Measurements from ENCODE around the gene GRK5.

GRK5 gene

DNA sequence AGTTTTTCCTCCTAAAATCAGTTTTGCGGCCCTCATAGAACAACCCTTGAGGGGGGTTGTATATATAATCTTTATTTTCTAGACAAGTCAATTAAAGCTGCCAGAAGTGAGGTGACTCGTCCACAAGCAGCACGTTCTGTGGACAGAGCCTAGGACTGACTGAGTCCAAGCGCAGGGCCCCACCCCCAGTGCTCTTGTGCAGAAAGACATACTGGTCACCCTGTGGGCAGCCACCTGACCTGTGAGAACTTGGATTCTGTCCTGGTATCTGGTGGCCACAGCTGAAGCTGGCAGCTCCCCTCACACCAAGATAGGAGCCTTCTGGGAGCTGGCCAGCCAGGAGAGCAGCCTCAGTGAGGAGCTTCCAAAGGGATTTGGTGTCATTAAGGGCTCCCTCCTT lies 89.3 kb downstream of the GRK5 start:
- H3K4me3 ChIP-seq (ENCODE audit: low read depth, low read length), result no peak overlapping the region
- DNase-seq (ENCODE audit: low read depth), result no peak
- TF ChIP-seq, protein P1, sequence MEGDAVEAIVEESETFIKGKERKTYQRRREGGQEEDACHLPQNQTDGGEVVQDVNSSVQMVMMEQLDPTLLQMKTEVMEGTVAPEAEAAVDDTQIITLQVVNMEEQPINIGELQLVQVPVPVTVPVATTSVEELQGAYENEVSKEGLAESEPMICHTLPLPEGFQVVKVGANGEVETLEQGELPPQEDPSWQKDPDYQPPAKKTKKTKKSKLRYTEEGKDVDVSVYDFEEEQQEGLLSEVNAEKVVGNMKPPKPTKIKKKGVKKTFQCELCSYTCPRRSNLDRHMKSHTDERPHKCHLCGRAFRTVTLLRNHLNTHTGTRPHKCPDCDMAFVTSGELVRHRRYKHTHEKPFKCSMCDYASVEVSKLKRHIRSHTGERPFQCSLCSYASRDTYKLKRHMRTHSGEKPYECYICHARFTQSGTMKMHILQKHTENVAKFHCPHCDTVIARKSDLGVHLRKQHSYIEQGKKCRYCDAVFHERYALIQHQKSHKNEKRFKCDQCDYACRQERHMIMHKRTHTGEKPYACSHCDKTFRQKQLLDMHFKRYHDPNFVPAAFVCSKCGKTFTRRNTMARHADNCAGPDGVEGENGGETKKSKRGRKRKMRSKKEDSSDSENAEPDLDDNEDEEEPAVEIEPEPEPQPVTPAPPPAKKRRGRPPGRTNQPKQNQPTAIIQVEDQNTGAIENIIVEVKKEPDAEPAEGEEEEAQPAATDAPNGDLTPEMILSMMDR (conservative IDR thresholded peaks at IDR 0.05; ENCODE audit: low read depth, low read length), result no peak

DNA sequence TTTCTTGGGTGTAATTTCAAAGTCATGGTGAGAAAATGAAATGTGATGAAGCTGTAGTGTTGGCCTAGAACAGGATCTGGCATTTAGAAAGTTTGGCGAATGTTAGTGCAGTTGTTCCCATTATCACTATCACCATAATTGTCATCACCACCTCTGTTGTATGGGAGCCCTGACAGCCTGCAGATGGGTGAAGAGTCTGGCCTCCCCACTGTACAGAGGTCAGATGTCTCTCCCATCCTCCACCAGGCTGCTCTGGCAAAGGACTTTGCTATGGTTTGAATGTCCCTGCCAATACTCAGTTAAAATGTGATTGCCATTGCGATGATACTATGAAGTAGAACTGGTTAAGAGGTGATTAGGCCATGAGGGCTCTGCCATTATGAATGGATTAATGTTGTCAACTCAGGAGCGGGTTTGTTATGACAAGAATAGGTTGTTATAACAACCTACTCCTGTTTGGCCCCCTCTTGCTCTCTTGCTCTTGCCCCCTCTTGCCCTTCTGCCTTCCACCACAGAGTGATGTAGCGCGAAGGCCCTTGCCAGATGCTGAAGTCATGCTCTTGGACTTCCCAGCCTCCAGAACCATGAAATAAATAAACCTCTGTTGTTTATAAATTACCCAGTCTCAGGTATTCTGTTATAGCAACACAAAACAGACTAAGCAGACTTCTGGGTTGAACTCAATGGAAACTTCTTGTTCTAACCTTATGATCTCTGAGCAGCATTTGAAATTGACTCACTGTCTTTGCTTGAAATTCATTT lies 90.0 kb downstream of the GRK5 start:
- peak; percentile 61 for DNase-seq (ENCODE audit: low read depth)
- H3K4me3 ChIP-seq (ENCODE audit: low read depth, low read length), result no peak overlapping the region
- TF ChIP-seq, protein P1 (conservative IDR thresholded peaks at IDR 0.05; ENCODE audit: low read depth, low read length), result no peak

DNA sequence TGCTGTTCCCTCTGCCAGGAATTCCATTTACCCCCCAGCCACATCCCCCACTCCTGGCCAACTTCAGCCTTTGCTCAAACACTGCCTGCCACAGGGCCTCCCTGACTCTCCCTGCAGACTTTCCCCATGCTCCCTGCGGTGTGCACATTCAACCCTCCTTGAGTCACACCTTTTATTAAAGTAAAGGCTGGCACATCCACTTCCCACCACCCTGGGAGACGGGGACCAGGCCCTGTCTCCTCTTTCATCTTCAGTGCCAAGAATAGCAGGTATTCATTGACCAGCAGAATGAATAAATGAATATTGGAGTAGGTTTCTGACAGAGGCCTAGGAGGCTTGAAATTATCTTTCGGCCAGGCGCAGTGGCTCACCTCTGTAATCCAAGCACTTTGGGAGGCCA lies 91.4 kb downstream of the GRK5 start:
- no peak overlapping the region for H3K4me3 ChIP-seq (ENCODE audit: low read depth, low read length)
- TF ChIP-seq, protein P1 (conservative IDR thresholded peaks at IDR 0.05; ENCODE audit: low read depth, low read length), result no peak
- no peak for DNase-seq (ENCODE audit: low read depth)

DNA sequence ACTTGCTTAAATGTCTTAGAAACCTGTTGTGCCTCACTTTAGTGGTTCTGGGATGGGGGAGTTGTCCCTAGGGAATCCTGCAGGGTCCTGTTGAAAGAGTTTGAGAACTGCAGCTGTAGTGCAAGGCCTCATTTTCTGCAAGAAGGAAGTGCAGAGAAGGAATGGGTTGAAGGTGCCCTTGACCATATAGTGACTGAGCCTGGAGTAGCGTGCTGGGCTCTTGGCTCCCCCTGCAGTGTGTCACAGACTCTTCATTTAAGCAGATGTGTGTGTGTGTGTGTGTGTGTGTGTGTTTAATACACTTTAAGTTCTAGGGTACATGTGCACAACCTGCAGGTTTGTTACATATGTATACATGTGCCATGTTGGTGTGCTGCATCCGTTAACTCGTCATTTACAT lies 92.2 kb downstream of the GRK5 start:
- TF ChIP-seq, protein P1 (conservative IDR thresholded peaks at IDR 0.05; ENCODE audit: low read depth, low read length), result peak; percentile 10
- peak; percentile 40 for DNase-seq (ENCODE audit: low read depth)
- H3K4me3 ChIP-seq (ENCODE audit: low read depth, low read length), result no peak overlapping the region

DNA sequence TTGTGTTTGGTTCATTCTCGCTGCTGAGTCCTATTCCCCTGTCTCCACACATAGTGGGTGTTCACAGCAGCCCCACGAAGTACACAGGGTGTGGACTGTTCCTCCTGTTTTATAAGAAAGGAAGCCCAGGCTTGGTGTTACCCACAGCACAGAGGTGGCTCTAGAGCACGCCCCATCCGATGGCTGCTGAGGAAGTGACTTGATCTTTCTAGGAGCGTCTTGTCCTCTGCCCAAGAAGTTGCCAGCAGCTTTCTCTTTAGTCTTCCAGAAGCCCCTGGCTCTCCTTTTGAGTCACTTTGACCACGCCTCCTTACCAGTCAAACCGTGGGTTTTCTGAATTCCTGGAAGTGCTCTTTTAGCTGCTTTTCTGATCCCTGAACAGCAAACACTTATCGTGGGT lies 94.0 kb downstream of the GRK5 start:
- H3K4me3 ChIP-seq (ENCODE audit: low read depth, low read length), result no peak overlapping the region
- no peak for DNase-seq (ENCODE audit: low read depth)
- TF ChIP-seq, protein P1 (conservative IDR thresholded peaks at IDR 0.05; ENCODE audit: low read depth, low read length), result no peak

DNA sequence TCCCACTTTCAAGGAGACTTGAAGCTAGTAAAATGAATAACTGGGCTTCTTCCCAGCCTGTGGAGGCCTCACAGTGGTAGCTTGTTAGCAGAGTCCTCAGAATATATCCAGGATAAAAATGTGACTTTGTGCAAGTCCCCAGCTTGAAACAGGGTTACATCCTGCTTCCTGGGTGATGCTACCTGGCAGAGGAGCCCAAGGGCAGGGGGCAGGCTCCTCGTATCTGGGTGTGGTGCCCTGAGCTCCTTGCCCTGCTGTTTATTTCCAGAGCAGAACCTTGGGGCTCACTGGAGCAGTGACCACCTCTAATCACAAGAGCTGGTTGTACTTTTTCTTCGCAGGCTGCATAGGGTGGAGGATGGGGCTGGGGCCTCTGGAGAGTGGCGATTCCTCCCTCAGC lies 94.8 kb downstream of the GRK5 start:
- no peak for DNase-seq (ENCODE audit: low read depth)

More for the DNA sequence above, 94.8 kb downstream of the GRK5 start:
- no peak overlapping the region for H3K4me3 ChIP-seq (ENCODE audit: low read depth, low read length)
- TF ChIP-seq, protein P1 (conservative IDR thresholded peaks at IDR 0.05; ENCODE audit: low read depth, low read length), result no peak

All from choroid plexus epithelial cell (primary cell).